ENCODE measurements around the gene SYNJ2BP. TPM values are rescaled to one million over a fixed set of nuclear protein-coding genes. Genes with fewer than 3 reads are reported as not detected.

The SYNJ2BP gene
- total and polyA plus RNA-seq, 2 of the 13 experiments (the other 11 are each of a cell fraction or from before 2014, with no cell fraction given) = 18.1 to 28.6 TPM

- TF ChIP-seq ZNF792 (CRISPR knock-in tag; IDR thresholded peaks at IDR 0.05) (0 out of 2 replicates have a peak, but pooled peaks have one; percentile 18), HNRNPUL1 (IDR thresholded peaks at IDR 0.05; ENCODE audit: low read depth, low read length) (no peak), KAT8 (CRISPR knock-in tag; IDR thresholded peaks at IDR 0.05) (peak; percentile 93), ZNF577 (CRISPR knock-in tag; IDR thresholded peaks at IDR 0.05; ENCODE audit: borderline replicate concordance, low read depth) (no peak), FIP1L1 (IDR thresholded peaks at IDR 0.05; ENCODE audit: borderline replicate concordance, insufficient read depth, low read depth, low read length) (no peak), NKX3-1 (CRISPR knock-in tag; IDR thresholded peaks at IDR 0.05) (no peak), NR0B2 (CRISPR knock-in tag; IDR thresholded peaks at IDR 0.05) (no peak; the same call in 1 of the 2 replicates), KDM4B (CRISPR knock-in tag; IDR thresholded peaks at IDR 0.05) (no peak), TARDBP (CRISPR knock-in tag; IDR thresholded peaks at IDR 0.05) (peak; percentile 65; the same call in 1 of the 2 replicates), TRIM22 (IDR thresholded peaks at IDR 0.05) (no peak), ISX (CRISPR knock-in tag; conservative IDR thresholded peaks at IDR 0.05) (no peak), ZBTB38 (CRISPR knock-in tag; IDR thresholded peaks at IDR 0.05) (no peak), ZNF780A (CRISPR knock-in tag; IDR thresholded peaks at IDR 0.05) (no peak), SALL1 (CRISPR knock-in tag; IDR thresholded peaks at IDR 0.05) (peak; percentile 78), ZNF317 (CRISPR knock-in tag; IDR thresholded peaks at IDR 0.05) (0 out of 2 replicates have a peak, but pooled peaks have one; percentile 55), ZNF878 (CRISPR knock-in tag; IDR thresholded peaks at IDR 0.05) (no peak), ZFP37 (CRISPR knock-in tag; IDR thresholded peaks at IDR 0.05; ENCODE audit: borderline replicate concordance) (0 out of 2 replicates have a peak, but pooled peaks have one; percentile 22), ZBTB8A (CRISPR knock-in tag; IDR thresholded peaks at IDR 0.05; ENCODE audit: borderline replicate concordance, low read depth) (no peak), KMT2A (CRISPR knock-in tag; IDR thresholded peaks at IDR 0.05) (peak; percentile 99), HDAC1 (CRISPR knock-in tag; IDR thresholded peaks at IDR 0.05) (peak; percentile 74), POGZ (CRISPR knock-in tag; IDR thresholded peaks at IDR 0.05) (peak; percentile 84), ZSCAN21 (CRISPR knock-in tag; IDR thresholded peaks at IDR 0.05; ENCODE audit: borderline replicate concordance) (0 out of 2 replicates have a peak, but pooled peaks have one; percentile 19), ZMYM4 (CRISPR knock-in tag; IDR thresholded peaks at IDR 0.05) (peak; percentile 71), MEIS1 (CRISPR knock-in tag; IDR thresholded peaks at IDR 0.05; ENCODE audit: borderline replicate concordance) (no peak), ZNF644 (CRISPR knock-in tag; IDR thresholded peaks at IDR 0.05; ENCODE audit: low read depth) (no peak), NRL (CRISPR knock-in tag; IDR thresholded peaks at IDR 0.05; ENCODE audit: borderline replicate concordance) (no peak)
- TF ChIP-seq, protein P1, sequence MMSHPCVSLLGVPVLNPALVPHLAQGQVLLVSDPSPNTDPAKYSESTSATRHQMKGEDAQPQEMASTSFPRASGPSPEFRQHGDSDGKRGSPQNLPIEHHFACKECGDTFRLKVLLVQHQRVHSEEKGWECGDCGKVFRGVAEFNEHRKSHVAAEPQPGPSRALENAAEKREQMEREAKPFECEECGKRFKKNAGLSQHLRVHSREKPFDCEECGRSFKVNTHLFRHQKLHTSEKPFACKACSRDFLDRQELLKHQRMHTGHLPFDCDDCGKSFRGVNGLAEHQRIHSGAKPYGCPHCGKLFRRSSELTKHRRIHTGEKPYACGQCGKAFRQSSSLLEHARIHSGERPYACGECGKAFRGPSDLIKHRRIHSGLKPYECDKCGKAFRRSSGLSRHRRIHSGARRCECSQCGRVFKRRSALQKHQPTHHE (CRISPR knock-in tag; IDR thresholded peaks at IDR 0.05; ENCODE audit: borderline replicate concordance) = no peak; the same call in 1 of the 2 replicates
- TF ChIP-seq, protein P2, sequence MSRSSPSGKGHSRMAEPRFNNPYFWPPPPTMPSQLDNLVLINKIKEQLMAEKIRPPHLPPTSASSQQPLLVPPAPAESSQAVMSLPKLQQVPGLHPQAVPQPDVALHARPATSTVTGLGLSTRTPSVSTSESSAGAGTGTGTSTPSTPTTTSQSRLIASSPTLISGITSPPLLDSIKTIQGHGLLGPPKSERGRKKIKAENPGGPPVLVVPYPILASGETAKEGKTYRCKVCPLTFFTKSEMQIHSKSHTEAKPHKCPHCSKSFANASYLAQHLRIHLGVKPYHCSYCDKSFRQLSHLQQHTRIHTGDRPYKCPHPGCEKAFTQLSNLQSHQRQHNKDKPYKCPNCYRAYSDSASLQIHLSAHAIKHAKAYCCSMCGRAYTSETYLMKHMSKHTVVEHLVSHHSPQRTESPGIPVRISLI (CRISPR knock-in tag; IDR thresholded peaks at IDR 0.05; ENCODE audit: borderline replicate concordance) = peak; percentile 9; the same call in 1 of the 2 replicates
These were observed at the start of gene SYNJ2BP (continued) for GRCh38 chr14:70416725-70417349.

Measured in HepG2 (cell line).